Measurements from ENCODE around the gene CSH2. TPM values are rescaled to one million over a fixed set of nuclear protein-coding genes. Genes with fewer than 3 reads are reported as not detected.

The CSH2 gene
- total and polyA plus RNA-seq, 3 experiments from 2014 or later: not detected

DNA sequence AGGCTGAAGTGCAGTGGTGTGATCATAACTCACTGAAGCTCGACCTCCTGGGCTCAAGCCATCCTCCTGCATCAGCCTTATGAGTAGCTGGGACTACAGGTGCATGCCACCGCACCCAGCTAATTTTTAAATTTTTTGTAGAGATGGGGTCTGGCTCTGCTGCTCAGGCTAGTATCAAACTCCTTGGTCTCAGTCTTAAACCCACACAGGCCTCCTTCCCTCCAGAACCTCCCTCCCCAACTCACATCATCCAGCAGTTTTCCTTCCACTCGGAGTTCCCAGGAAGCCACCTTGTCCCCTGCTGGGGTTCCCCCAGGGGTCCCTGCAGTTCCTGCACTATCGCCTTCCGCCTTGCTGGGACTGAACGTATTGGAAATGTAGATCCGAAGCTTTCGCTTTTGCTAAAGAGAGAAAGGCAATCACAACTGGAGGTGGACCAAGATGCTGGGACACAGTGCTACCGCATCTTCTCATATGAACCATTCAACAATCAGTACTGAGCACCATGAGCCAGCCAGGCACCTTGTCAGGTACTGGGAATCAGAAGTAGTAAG lies 38.2 kb downstream of the CSH2 start:
- DNase-seq: no peak
- Histone ChIP-seq H3K27me3 (ENCODE audit: insufficient read depth, low read length, poor library complexity, severe bottlenecking) (no peaks in the 10 kb centered on the region), H3K27ac (ENCODE audit: low read depth, low read length) (no peak overlapping the region), H3K36me3 (ENCODE audit: insufficient read depth, low read length) (peaks cover 51% of the 10 kb centered on the region), H3K4me3 (ENCODE audit: low read length) (no peak overlapping the region), H3K9me3 (ENCODE audit: low read length) (no peaks in the 10 kb centered on the region), H3K4me1 (ENCODE audit: insufficient read depth, low read length) (peaks cover 56% of the 10 kb centered on the region)
- Mint-ChIP-seq H3K4me1 (peaks cover 47 to 60% (median 53%) of the 10 kb centered on the region in 3 donors), H3K9me3 (no peaks in the 10 kb centered on the region), H3K27me3 (peaks cover 0 to 1% of the 10 kb centered on the region in 2 donors), H3K4me3 (peak overlapping the region in 1 of 7 donors; percentile 62), H3K27ac (peak overlapping the region in 7 of 8 donors; percentile 4 to 89 (median 79)), H3K36me3 (peaks cover 5 to 69% (median 14%) of the 10 kb centered on the region in 3 donors)
- ChIA-PET CTCF (interaction anchor here (1.4 to 2.6 kb wide), 5 partner anchors 8 to 388 kb away, joined by 3 to 8 read pairs (median 7); partner anchors contain the start of gene SMARCD2), POLR2A (interaction anchor here (0.7 kb wide), 1 partner anchor 11 kb away, joined by 4 read pairs; no protein-coding TSS in a partner anchor)

DNA sequence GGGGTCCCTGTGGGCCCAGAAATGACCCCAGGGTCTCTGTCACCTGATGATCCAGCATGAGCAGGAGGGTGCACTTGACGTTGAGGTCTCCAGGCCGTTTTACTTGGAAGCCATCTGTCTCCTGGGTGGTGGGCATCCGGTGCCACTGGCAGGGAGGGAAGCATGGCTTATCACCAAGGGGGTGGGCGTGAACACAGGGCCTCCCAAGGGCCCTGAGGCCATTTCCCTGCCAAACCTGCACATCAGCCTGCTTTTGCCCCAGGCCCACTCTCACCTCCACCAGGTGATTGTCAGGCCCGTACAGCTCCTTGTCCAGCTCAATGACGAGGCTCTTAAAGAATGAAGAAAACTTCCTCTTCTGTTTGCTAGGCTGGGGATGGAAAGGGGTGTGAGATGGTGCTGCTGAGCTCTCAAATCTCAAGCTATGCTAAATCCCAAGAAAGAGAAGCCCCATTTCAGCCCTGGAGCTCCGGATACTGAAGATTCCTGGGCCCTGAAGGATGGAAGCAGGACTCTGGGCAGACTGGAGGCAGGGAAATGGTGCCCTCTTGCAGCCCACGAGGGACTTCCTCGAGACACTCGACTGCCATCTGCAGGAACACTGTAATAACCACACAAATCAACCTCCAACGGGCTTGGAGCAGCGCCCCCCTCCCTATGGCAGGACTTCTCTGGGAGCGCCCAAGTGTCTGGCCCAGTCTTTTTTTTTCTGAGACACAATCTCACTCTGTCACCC lies 38.9 kb downstream of the CSH2 start:
- CTCF ChIA-PET: interaction anchor here (0.8 to 4.8 kb wide), 9 partner anchors 9 to 388 kb away, joined by 3 to 19 read pairs (median 4); partner anchors contain the start of genes DDX42 and SMARCD2
- Mint-ChIP-seq H3K4me3 (peak overlapping the region in 1 of 7 donors; percentile 62), H3K4me1 (peaks cover 53 to 63% (median 58%) of the 10 kb centered on the region in 3 donors), H3K27me3 (peaks cover 0 to 1% of the 10 kb centered on the region in 2 donors), H3K36me3 (peaks cover 11 to 75% (median 19%) of the 10 kb centered on the region in 3 donors), H3K9me3 (no peaks in the 10 kb centered on the region), H3K27ac (peak overlapping the region; percentile 63 to 89 (median 81))
- Histone ChIP-seq H3K4me1 (ENCODE audit: insufficient read depth, low read length) (peaks cover 56% of the 10 kb centered on the region), H3K36me3 (ENCODE audit: insufficient read depth, low read length) (peaks cover 58% of the 10 kb centered on the region), H3K4me3 (ENCODE audit: low read length) (no peak overlapping the region), H3K9me3 (ENCODE audit: low read length) (no peaks in the 10 kb centered on the region), H3K27me3 (ENCODE audit: insufficient read depth, low read length, poor library complexity, severe bottlenecking) (no peaks in the 10 kb centered on the region), H3K27ac (ENCODE audit: low read depth, low read length) (no peak overlapping the region)
- POLR2A ChIA-PET: interaction anchor here (0.6 to 1.0 kb wide), 3 partner anchors 10 to 213 kb away, joined by 3 to 6 read pairs (median 4); no protein-coding TSS in a partner anchor
- DNase-seq: peak in 4 of 5 donors; percentile 45 to 70 (median 62)

- DNase-seq: no peak
- Mint-ChIP-seq H3K4me3 (peak overlapping the region in 1 of 7 donors; percentile 52), H3K9me3 (no peaks in the 10 kb centered on the region), H3K27ac (peak overlapping the region in 5 of 8 donors; percentile 23 to 74 (median 58)), H3K36me3 (peaks cover 12 to 83% (median 21%) of the 10 kb centered on the region in 3 donors), H3K4me1 (peaks cover 53 to 63% (median 58%) of the 10 kb centered on the region in 3 donors), H3K27me3 (peaks cover 0 to 1% of the 10 kb centered on the region in 2 donors)
- Histone ChIP-seq H3K4me3 (ENCODE audit: low read length) (no peak overlapping the region), H3K4me1 (ENCODE audit: insufficient read depth, low read length) (peaks cover 56% of the 10 kb centered on the region), H3K36me3 (ENCODE audit: insufficient read depth, low read length) (peaks cover 63% of the 10 kb centered on the region), H3K27ac (ENCODE audit: low read depth, low read length) (no peak overlapping the region), H3K9me3 (ENCODE audit: low read length) (no peaks in the 10 kb centered on the region), H3K27me3 (ENCODE audit: insufficient read depth, low read length, poor library complexity, severe bottlenecking) (no peaks in the 10 kb centered on the region)
- POLR2A ChIA-PET: interaction anchor here (0.6 to 1.0 kb wide), 2 partner anchors 139 to 212 kb away, joined by 3 to 6 read pairs; no protein-coding TSS in a partner anchor
- CTCF ChIA-PET: interaction anchor here (0.8 to 4.8 kb wide), 11 partner anchors 8 to 159 kb away, joined by 3 to 19 read pairs (median 4); partner anchors contain the start of genes DDX42 and SMARCD2
Measured at GRCh38 chr17:63833741-63834373, 39.6 kb downstream of the CSH2 start.

DNA sequence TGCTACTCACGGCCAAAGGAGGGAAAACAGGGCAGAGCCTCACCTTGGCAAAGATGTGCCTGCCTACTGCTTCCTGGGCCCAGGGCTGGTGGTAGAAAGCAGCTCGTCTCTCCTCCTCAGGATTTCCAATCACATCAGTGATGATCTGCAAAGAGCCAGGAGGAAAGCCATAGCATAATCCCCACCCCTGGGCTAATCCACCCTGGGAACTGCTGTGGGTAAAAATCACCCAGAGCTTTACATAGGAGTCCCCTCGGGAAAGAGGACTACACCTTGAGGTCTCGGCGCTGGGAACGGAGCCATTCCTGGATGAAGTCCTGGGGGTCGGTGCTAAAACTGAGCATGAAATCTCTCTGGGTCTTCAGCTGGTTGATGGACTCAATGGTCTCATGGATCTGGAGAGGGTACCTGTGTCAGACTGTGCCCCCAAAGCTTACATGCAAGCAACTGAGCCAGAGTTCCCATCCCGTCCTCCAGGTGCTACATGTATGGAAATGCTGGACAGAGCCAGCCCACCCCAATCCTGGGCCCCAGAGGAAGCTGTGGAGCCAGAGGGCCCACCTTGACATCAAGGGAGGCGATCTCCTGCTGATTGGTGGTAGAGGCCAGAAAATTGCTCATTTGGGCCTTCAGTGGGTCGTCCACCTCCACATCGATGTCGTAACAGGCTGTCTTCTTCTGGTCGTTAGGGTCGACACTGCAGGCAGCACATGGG lies 40.3 kb downstream of the CSH2 start:
- Histone ChIP-seq H3K36me3 (ENCODE audit: insufficient read depth, low read length) (peaks cover 63% of the 10 kb centered on the region), H3K4me3 (ENCODE audit: low read length) (no peak overlapping the region), H3K27ac (ENCODE audit: low read depth, low read length) (no peak overlapping the region), H3K4me1 (ENCODE audit: insufficient read depth, low read length) (peaks cover 56% of the 10 kb centered on the region), H3K27me3 (ENCODE audit: insufficient read depth, low read length, poor library complexity, severe bottlenecking) (no peaks in the 10 kb centered on the region), H3K9me3 (ENCODE audit: low read length) (no peaks in the 10 kb centered on the region)
- Mint-ChIP-seq H3K27me3 (peaks cover 0 to 1% of the 10 kb centered on the region in 2 donors), H3K4me3 (no peak overlapping the region), H3K4me1 (peaks cover 53 to 63% (median 58%) of the 10 kb centered on the region in 3 donors), H3K9me3 (no peaks in the 10 kb centered on the region), H3K27ac (peak overlapping the region in 2 of 8 donors; percentile 24 to 58), H3K36me3 (peaks cover 12 to 86% (median 21%) of the 10 kb centered on the region in 3 donors)
- ChIA-PET CTCF (interaction anchor here (0.9 to 4.8 kb wide), 7 partner anchors 8 to 159 kb away, joined by 3 to 19 read pairs (median 3); partner anchors contain the start of gene DDX42), POLR2A (interaction anchor here (1.0 to 7.8 kb wide), 2 partner anchors 8 to 212 kb away, joined by 3 to 73 read pairs; partner anchors contain the start of gene SMARCD2)
- DNase-seq: no peak

DNA sequence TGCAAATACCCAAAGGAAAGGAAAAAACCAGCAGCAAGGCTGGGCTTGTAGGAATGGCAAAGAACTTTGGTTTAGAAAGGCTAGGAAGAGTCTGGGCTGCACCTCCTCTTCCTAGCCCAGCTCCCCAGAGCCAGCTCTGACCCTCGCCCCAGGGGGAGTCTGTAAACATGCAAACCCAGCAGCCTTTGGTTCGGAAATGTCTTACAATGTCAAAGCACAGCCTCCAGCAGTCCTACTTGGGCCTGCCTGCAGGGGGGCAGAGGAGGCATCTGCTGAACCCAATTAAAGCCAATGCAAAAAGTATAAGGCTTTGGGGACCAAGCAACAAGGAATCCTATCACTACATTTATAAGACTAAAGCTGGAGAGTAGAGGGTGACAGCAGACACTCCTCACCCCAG lies 41.0 kb downstream of the CSH2 start:
- peaks cover 54 to 67% (median 60%) of the 10 kb centered on the region in 3 donors for H3K4me1 Mint-ChIP-seq
- H3K27ac Mint-ChIP-seq: peak overlapping the region in 6 of 8 donors; percentile 12 to 98 (median 66)
- DNase-seq: no peak
- ChIA-PET CTCF (interaction anchor here (0.9 to 4.8 kb wide), 3 partner anchors 9 to 135 kb away, joined by 3 to 19 read pairs (median 5); no protein-coding TSS in a partner anchor), POLR2A (interaction anchor here (7.8 kb wide), 1 partner anchor 9 kb away, joined by 73 read pairs; the partner anchor contains the start of gene SMARCD2)
- H3K9me3 Mint-ChIP-seq: no peaks in the 10 kb centered on the region
- H3K36me3 Mint-ChIP-seq: peaks cover 12 to 90% (median 21%) of the 10 kb centered on the region in 3 donors
- H3K4me3 Mint-ChIP-seq: peak overlapping the region in 1 of 7 donors; percentile 66
- H3K4me1 ChIP-seq (ENCODE audit: insufficient read depth, low read length): peaks cover 56% of the 10 kb centered on the region
- no peaks in the 10 kb centered on the region for H3K9me3 ChIP-seq (ENCODE audit: low read length)
- no peak overlapping the region for H3K4me3 ChIP-seq (ENCODE audit: low read length)
- peaks cover 0 to 1% of the 10 kb centered on the region in 2 donors for H3K27me3 Mint-ChIP-seq
- peaks cover 63% of the 10 kb centered on the region for H3K36me3 ChIP-seq (ENCODE audit: insufficient read depth, low read length)
- no peaks in the 10 kb centered on the region for H3K27me3 ChIP-seq (ENCODE audit: insufficient read depth, low read length, poor library complexity, severe bottlenecking)
- H3K27ac ChIP-seq (ENCODE audit: low read depth, low read length): no peak overlapping the region

- peaks cover 56% of the 10 kb centered on the region for H3K4me1 ChIP-seq (ENCODE audit: insufficient read depth, low read length)
- Mint-ChIP-seq H3K4me3 (peak overlapping the region in 5 of 7 donors; percentile 12 to 66 (median 45)), H3K27me3 (peaks cover 0 to 1% of the 10 kb centered on the region in 2 donors), H3K36me3 (peaks cover 12 to 91% (median 21%) of the 10 kb centered on the region in 3 donors), H3K4me1 (peaks cover 58 to 69% (median 64%) of the 10 kb centered on the region in 3 donors), H3K9me3 (no peaks in the 10 kb centered on the region), H3K27ac (peak overlapping the region; percentile 6 to 98 (median 72))
- peaks cover 61% of the 10 kb centered on the region for H3K36me3 ChIP-seq (ENCODE audit: insufficient read depth, low read length)
- H3K27ac ChIP-seq (ENCODE audit: low read depth, low read length): no peak overlapping the region
- ChIA-PET CTCF (interaction anchor here (2.0 to 5.5 kb wide), 3 partner anchors 10 to 134 kb away, joined by 5 to 37 read pairs (median 19); no protein-coding TSS in a partner anchor), POLR2A (interaction anchor here (7.8 kb wide), 1 partner anchor 9 kb away, joined by 73 read pairs; the partner anchor contains the start of gene SMARCD2)
- DNase-seq: no peak
- no peaks in the 10 kb centered on the region for H3K9me3 ChIP-seq (ENCODE audit: low read length)
- no peaks in the 10 kb centered on the region for H3K27me3 ChIP-seq (ENCODE audit: insufficient read depth, low read length, poor library complexity, severe bottlenecking)
- no peak overlapping the region for H3K4me3 ChIP-seq (ENCODE audit: low read length)
Measured at GRCh38 chr17:63832014-63832413, 41.5 kb downstream of the CSH2 start.

Data from CD8-positive, alpha-beta memory T cell (primary cell).